Neuronal stem cell (in vitro differentiated cells): ENCODE measurements around the gene PRSS21.

Experiments used
- DNase-seq: peaks from one replicate; pipeline ENCODE4 v3.0.0-alpha.2; 2013; ENCODE audit warnings: low spot score
- H2AFZ ChIP-seq: one replicate; pipeline ENCODE4 v1.6.1; 2013; ENCODE audit warnings: mild to moderate bottlenecking, low read length, inconsistent platforms
- H2AK5ac ChIP-seq: 2 replicates; pipeline ENCODE4 v1.6.1; 2013; ENCODE audit warnings: low read depth, mild to moderate bottlenecking, inconsistent platforms, low read length, moderate library complexity, mixed read lengths
- H2BK120ac ChIP-seq: 2 replicates; pipeline ENCODE4 v1.6.1; 2013; ENCODE audit warnings: low read depth, mild to moderate bottlenecking, inconsistent platforms, low read length, moderate library complexity, mixed read lengths
- H2BK12ac ChIP-seq: one replicate; pipeline ENCODE4 v1.6.1; 2013; ENCODE audit warnings: low read length, inconsistent platforms
- H2BK15ac ChIP-seq: 2 replicates; pipeline ENCODE4 v1.6.1; 2013; ENCODE audit warnings: mild to moderate bottlenecking, low read length, inconsistent platforms, mixed read lengths
- H2BK5ac ChIP-seq: one replicate; pipeline ENCODE4 v1.6.1; 2013; ENCODE audit warnings: inconsistent platforms, mild to moderate bottlenecking, low read length, moderate library complexity
- H3K14ac ChIP-seq: one replicate; pipeline ENCODE4 v1.6.1; 2013; ENCODE audit warnings: low read length, inconsistent platforms
- H3K18ac ChIP-seq: 2 replicates; pipeline ENCODE4 v1.6.1; 2013; ENCODE audit warnings: low read length, inconsistent platforms
- H3K23ac ChIP-seq: 2 replicates; pipeline ENCODE4 v1.6.1; 2013; ENCODE audit warnings: low read depth, mild to moderate bottlenecking, mixed read lengths, low read length, inconsistent platforms; ENCODE audit not compliant: poor library complexity
- H3K27ac ChIP-seq: replicated peaks from 3 replicates; pipeline ENCODE4 v1.5.1; 2013; ENCODE audit warnings: low read length, inconsistent platforms
- H3K27me3 ChIP-seq, 3 experiments: 2 replicates each; pipeline ENCODE4 v1.6.1; 2013; ENCODE audit warnings: low read length in 3 of 3, mild to moderate bottlenecking in 2 of 3, inconsistent platforms in 1 of 3, low read depth in 1 of 3, mixed read lengths in 1 of 3, moderate library complexity in 1 of 3; ENCODE audit not compliant: control insufficient read depth in 3 of 3, insufficient read depth in 3 of 3
- H3K36me3 ChIP-seq, 2 donors: replicated peaks in 1 of 2; 2 replicates each; pipeline ENCODE4 v1.6.1; 2013; ENCODE audit warnings: low read length in 2 of 2; ENCODE audit not compliant: control insufficient read depth in 2 of 2, insufficient read depth in 2 of 2
- H3K4ac ChIP-seq: 2 replicates; pipeline ENCODE4 v1.6.1; 2013; ENCODE audit warnings: inconsistent platforms, mild to moderate bottlenecking, low read length, moderate library complexity
- H3K4me1 ChIP-seq, 2 donors: 1 replicate in 1 of 2; 2 replicates in 1 of 2; pipeline ENCODE4 v1.6.1; 2013; ENCODE audit warnings: low read length in 2 of 2, low read depth in 1 of 2; ENCODE audit not compliant: control insufficient read depth in 2 of 2, insufficient read depth in 1 of 2
- H3K4me2 ChIP-seq: one replicate; pipeline ENCODE4 v1.6.1; 2013; ENCODE audit warnings: mild to moderate bottlenecking, low read length, inconsistent platforms; ENCODE audit not compliant: insufficient read depth, poor library complexity, severe bottlenecking
- H3K4me3 ChIP-seq, 2 donors: 2 replicates each; pipeline ENCODE4 v1.5.1; 2013; ENCODE audit warnings: low read length in 2 of 2, mild to moderate bottlenecking in 2 of 2, inconsistent platforms in 1 of 2, moderate library complexity in 1 of 2
- H3K79me1 ChIP-seq: one replicate; pipeline ENCODE4 v1.6.1; 2013; ENCODE audit warnings: low read depth, mild to moderate bottlenecking, inconsistent platforms, low read length, moderate library complexity
- H3K9ac ChIP-seq: one replicate; pipeline ENCODE4 v1.6.1; 2013; ENCODE audit warnings: mild to moderate bottlenecking, low read depth, low read length, inconsistent platforms; ENCODE audit not compliant: poor library complexity
- H3K9me3 ChIP-seq, 2 donors: replicated peaks in 1 of 2; 2 replicates each; pipeline versions ENCODE3 to v1.6.1; 2013; ENCODE audit warnings: low read length in 2 of 2, mild to moderate bottlenecking in 2 of 2, inconsistent platforms in 1 of 2, low read depth in 1 of 2, mixed read lengths in 1 of 2, moderate library complexity in 1 of 2; ENCODE audit not compliant: control insufficient read depth in 2 of 2, insufficient read depth in 1 of 2
- H4K8ac ChIP-seq: one replicate; pipeline ENCODE4 v1.6.1; 2013; ENCODE audit warnings: low read depth, mild to moderate bottlenecking, inconsistent platforms, low read length, moderate library complexity
- H4K91ac ChIP-seq: one replicate; pipeline ENCODE4 v1.6.1; 2013; ENCODE audit warnings: low read length, low read depth, mild to moderate bottlenecking, inconsistent platforms; ENCODE audit not compliant: poor library complexity
- WGBS, 2 donors: extraction: QIAGEN DNeasy Blood & Tissue Kit; methylation state at CpG; one replicate each; pipeline ENCODE4 v1.1.7; 2013; ENCODE audit warnings: missing lambda C conversion rate in 2 of 2, mixed read lengths in 1 of 2; ENCODE audit not compliant: insufficient read length in 2 of 2, insufficient replicate concordance in 1 of 2; ENCODE audit errors: extremely low coverage in 2 of 2; 5-methylcytosine and 5-hydroxymethylcytosine counted together

The PRSS21 gene

GRCh38 chr16:2806286-2806685, 10.8 kb upstream of the PRSS21 start:
- no peak overlapping the region for H3K4me2 ChIP-seq
- no peak overlapping the region for H3K27ac ChIP-seq
- no peak for DNase-seq
- no peaks in the 10 kb centered on the region for H3K4me1 ChIP-seq
- H3K14ac ChIP-seq, result peak overlapping the region; percentile 48
- no peak overlapping the region for H2BK120ac ChIP-seq
- H2BK5ac ChIP-seq, result no peak overlapping the region
- no peak overlapping the region for H2BK15ac ChIP-seq
- no peak overlapping the region for H3K9ac ChIP-seq
- no peak overlapping the region for H3K18ac ChIP-seq
- H2AFZ ChIP-seq, result no peak overlapping the region
- no peak overlapping the region for H4K91ac ChIP-seq
- peaks cover 0 to 6% (median 0%) of the 10 kb centered on the region in 3 experiments for H3K27me3 ChIP-seq
- no peak overlapping the region for H2BK12ac ChIP-seq
- no peaks in the 10 kb centered on the region for H3K36me3 ChIP-seq
- WGBS, 2 donors, result no CpG with 5 or more reads among the region's 5 CpGs
- peak overlapping the region in 1 of 2 donors; percentile 62 for H3K4me3 ChIP-seq
- H2AK5ac ChIP-seq, result no peak overlapping the region
- H3K9me3 ChIP-seq, result peaks cover 7 to 19% of the 10 kb centered on the region in 2 donors
- no peak overlapping the region for H3K23ac ChIP-seq
- H4K8ac ChIP-seq, result no peak overlapping the region
- peaks cover 2% of the 10 kb centered on the region for H3K79me1 ChIP-seq
- H3K4ac ChIP-seq, result no peak overlapping the region

- no peak overlapping the region for H4K8ac ChIP-seq
- H2AK5ac ChIP-seq, result no peak overlapping the region
- peak overlapping the region; percentile 11 for H4K91ac ChIP-seq
- H3K14ac ChIP-seq, result no peak overlapping the region
- no peak for DNase-seq
- no peak overlapping the region for H3K4me3 ChIP-seq
- no peak overlapping the region for H3K27ac ChIP-seq
- H3K23ac ChIP-seq, result no peak overlapping the region
- H3K4me1 ChIP-seq, result no peaks in the 10 kb centered on the region
- H2BK120ac ChIP-seq, result no peak overlapping the region
- H3K9me3 ChIP-seq, result peaks cover 7 to 19% of the 10 kb centered on the region in 2 donors
- H2AFZ ChIP-seq, result no peak overlapping the region
- peaks cover 0 to 13% (median 0%) of the 10 kb centered on the region in 3 experiments for H3K27me3 ChIP-seq
- H2BK12ac ChIP-seq, result no peak overlapping the region
- H3K9ac ChIP-seq, result no peak overlapping the region
- H2BK5ac ChIP-seq, result no peak overlapping the region
- no peak overlapping the region for H2BK15ac ChIP-seq
- no CpG with 5 or more reads among the region's 7 CpGs for WGBS, 2 donors
- no peak overlapping the region for H3K18ac ChIP-seq
- H3K36me3 ChIP-seq, result no peaks in the 10 kb centered on the region
- no peak overlapping the region for H3K4me2 ChIP-seq
- H3K79me1 ChIP-seq, result peaks cover 4% of the 10 kb centered on the region
- no peak overlapping the region for H3K4ac ChIP-seq
Observed at GRCh38 chr16:2808181-2808580, 8.9 kb upstream of the PRSS21 start.

DNA sequence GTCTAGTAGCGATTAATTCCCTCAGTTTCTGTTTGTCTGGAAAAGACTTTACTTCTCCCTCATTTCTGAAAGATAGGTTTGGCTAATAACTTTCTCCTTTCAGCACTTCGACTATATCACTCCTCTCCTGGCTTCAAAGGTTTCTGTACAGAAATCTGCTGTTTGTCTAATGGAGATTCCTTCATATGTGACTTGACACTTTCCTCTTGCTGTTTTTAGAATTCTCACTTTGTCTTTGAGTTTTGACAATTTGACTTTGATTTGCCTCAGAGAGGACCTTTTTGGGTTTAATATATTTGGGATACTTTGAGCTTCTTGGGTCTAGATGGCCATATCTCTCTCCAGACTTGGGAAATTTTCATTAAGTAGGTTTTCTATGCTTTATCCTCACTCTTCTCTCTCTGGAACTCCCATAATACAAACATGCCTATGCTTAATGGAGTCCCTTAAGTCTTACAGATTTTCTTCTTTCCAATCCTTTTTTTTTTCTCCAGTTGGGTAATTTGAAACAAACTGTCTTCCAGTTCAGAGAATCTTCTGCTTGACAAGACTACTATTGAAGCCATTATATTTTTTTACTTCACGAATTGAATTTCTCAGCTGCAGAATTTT, 7.8 kb upstream of the PRSS21 start:
- Histone ChIP-seq H3K79me1 (peaks cover 4% of the 10 kb centered on the region), H3K9ac (no peak overlapping the region), H3K4me2 (no peak overlapping the region), H3K36me3 (no peaks in the 10 kb centered on the region), H3K14ac (no peak overlapping the region), H4K91ac (no peak overlapping the region), H3K4me3 (no peak overlapping the region), H3K23ac (no peak overlapping the region), H2BK5ac (no peak overlapping the region), H4K8ac (no peak overlapping the region), H2BK12ac (no peak overlapping the region), H2AFZ (no peak overlapping the region), H3K27me3 (peaks cover 0 to 13% (median 0%) of the 10 kb centered on the region in 3 experiments), H2BK15ac (no peak overlapping the region), H2AK5ac (no peak overlapping the region), H3K4ac (no peak overlapping the region), H2BK120ac (no peak overlapping the region), H3K9me3 (peaks cover 2 to 16% of the 10 kb centered on the region in 2 donors), H3K27ac (no peak overlapping the region), H3K4me1 (no peaks in the 10 kb centered on the region), H3K18ac (no peak overlapping the region)
- WGBS, 2 donors, result no CpG with 5 or more reads among the region's 3 CpGs
- no peak for DNase-seq

DNA sequence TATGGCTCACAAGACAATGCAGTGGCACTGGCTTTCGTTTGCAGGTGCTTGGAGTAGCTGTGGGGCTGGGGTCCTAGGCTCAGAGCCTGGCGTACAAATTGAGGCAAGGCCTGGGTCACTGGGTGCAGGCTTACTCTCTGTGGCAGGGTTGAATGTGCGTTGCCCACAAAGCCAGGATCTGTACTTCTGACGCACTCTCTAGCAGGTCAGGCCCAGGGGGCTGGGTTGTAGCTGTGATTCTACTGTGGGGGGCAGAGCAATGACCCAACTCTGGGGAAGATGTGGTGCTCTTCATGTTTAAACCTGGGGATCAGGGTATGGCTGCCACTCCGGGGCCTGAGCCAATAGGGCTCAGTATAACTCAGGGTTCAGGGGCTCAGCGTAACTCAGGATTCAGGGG, 6.4 kb upstream of the PRSS21 start:
- no peak overlapping the region for H2AFZ ChIP-seq
- no peak overlapping the region for H3K27ac ChIP-seq
- H2BK12ac ChIP-seq, result no peak overlapping the region
- H2BK15ac ChIP-seq, result no peak overlapping the region
- no peak overlapping the region for H3K9ac ChIP-seq
- H3K14ac ChIP-seq, result peak overlapping the region; percentile 38
- H3K4ac ChIP-seq, result no peak overlapping the region
- H3K27me3 ChIP-seq, result peaks cover 0 to 22% (median 0%) of the 10 kb centered on the region in 3 experiments
- H3K4me2 ChIP-seq, result no peak overlapping the region
- no peak overlapping the region for H2AK5ac ChIP-seq
- no peak overlapping the region for H3K23ac ChIP-seq
- no CpG with 5 or more reads among the region's 6 CpGs for WGBS, 2 donors
- no peak overlapping the region for H2BK120ac ChIP-seq
- H3K9me3 ChIP-seq, result peaks cover 0 to 5% of the 10 kb centered on the region in 2 donors
- H3K4me1 ChIP-seq, result no peaks in the 10 kb centered on the region
- peaks cover 4% of the 10 kb centered on the region for H3K79me1 ChIP-seq
- no peak overlapping the region for H4K8ac ChIP-seq
- peak overlapping the region; percentile 48 for H3K18ac ChIP-seq
- no peak for DNase-seq
- H4K91ac ChIP-seq, result no peak overlapping the region
- H2BK5ac ChIP-seq, result no peak overlapping the region
- H3K36me3 ChIP-seq, result no peaks in the 10 kb centered on the region
- no peak overlapping the region for H3K4me3 ChIP-seq
